HG03442 (cell line): ENCODE measurements around the gene LDLRAD4.
"Not testable (repeated sequence)": the region's sequence is repeated elsewhere in the genome, so short reads cannot be mapped to it uniquely, and the experiment has no call there.

Experiments used
- ATAC-seq: cut with Tn5 transposase; IDR thresholded peaks from one replicate; pipeline ENCODE4 v1.9.1; 2021; ENCODE audit warnings: mild to moderate bottlenecking, moderate library complexity; ENCODE audit not compliant: unreplicated experiment

The LDLRAD4 gene

GRCh38 chr18:13324880-13325279 is 106.3 kb downstream of the LDLRAD4 start:
- ATAC-seq, result no peak

- no peak for ATAC-seq
Observed at GRCh38 chr18:13328213-13328612, 109.7 kb downstream of the LDLRAD4 start.

- no peak for ATAC-seq
Observed at GRCh38 chr18:13330996-13331395, 112.4 kb downstream of the LDLRAD4 start.

GRCh38 chr18:13331846-13332245 is 113.3 kb downstream of the LDLRAD4 start:
- no peak for ATAC-seq

GRCh38 chr18:13332874-13333273 is 114.3 kb downstream of the LDLRAD4 start:
- no peak for ATAC-seq

GRCh38 chr18:13335903-13336302 is 117.3 kb downstream of the LDLRAD4 start:
- no peak for ATAC-seq

GRCh38 chr18:13336841-13337240 is 118.3 kb downstream of the LDLRAD4 start:
- no peak for ATAC-seq

GRCh38 chr18:13337369-13337768 is 118.8 kb downstream of the LDLRAD4 start:
- ATAC-seq, result no peak

- ATAC-seq, result no peak
Observed at GRCh38 chr18:13338318-13338717, 119.8 kb downstream of the LDLRAD4 start.

GRCh38 chr18:13339653-13340052 is 121.1 kb downstream of the LDLRAD4 start:
- no peak for ATAC-seq

- not testable (repeated sequence) for ATAC-seq
Observed at GRCh38 chr18:13346449-13346848, 127.9 kb downstream of the LDLRAD4 start.

GRCh38 chr18:13353084-13353823 is 134.7 kb downstream of the LDLRAD4 start:
- no peak for ATAC-seq

- no peak for ATAC-seq
Observed at GRCh38 chr18:13354402-13354801, 135.8 kb downstream of the LDLRAD4 start.

GRCh38 chr18:13356032-13356431 is 137.5 kb downstream of the LDLRAD4 start:
- ATAC-seq, result no peak

- no peak for ATAC-seq
Observed at GRCh38 chr18:13357289-13357688, 138.7 kb downstream of the LDLRAD4 start.

GRCh38 chr18:13359210-13359609 is 140.7 kb downstream of the LDLRAD4 start:
- ATAC-seq, result no peak

GRCh38 chr18:13361431-13361830 is 142.9 kb downstream of the LDLRAD4 start:
- no peak for ATAC-seq

GRCh38 chr18:13362051-13362450 is 143.5 kb downstream of the LDLRAD4 start:
- no peak for ATAC-seq

- no peak for ATAC-seq
Observed at GRCh38 chr18:13362607-13363006, 144.0 kb downstream of the LDLRAD4 start.

GRCh38 chr18:13363359-13363758 is 144.8 kb downstream of the LDLRAD4 start:
- no peak for ATAC-seq

- no peak for ATAC-seq
Observed at GRCh38 chr18:13364721-13365205, 146.2 kb downstream of the LDLRAD4 start.

- ATAC-seq, result no peak
Observed at GRCh38 chr18:13366131-13366530, 147.6 kb downstream of the LDLRAD4 start.

GRCh38 chr18:13366541-13366940 is 148.0 kb downstream of the LDLRAD4 start:
- ATAC-seq, result no peak
